Measurements from ENCODE around the gene R3HCC1L. TPM values are rescaled to one million over a fixed set of nuclear protein-coding genes. Genes with fewer than 3 reads are reported as not detected.
"Not testable (repeated sequence)": the region's sequence is repeated elsewhere in the genome, so short reads cannot be mapped to it uniquely, and the experiment has no call there.

The R3HCC1L gene
- total RNA-seq, 3 donors from 2014 or later = 12.2 to 28.5 (median 20.6) TPM

DNA sequence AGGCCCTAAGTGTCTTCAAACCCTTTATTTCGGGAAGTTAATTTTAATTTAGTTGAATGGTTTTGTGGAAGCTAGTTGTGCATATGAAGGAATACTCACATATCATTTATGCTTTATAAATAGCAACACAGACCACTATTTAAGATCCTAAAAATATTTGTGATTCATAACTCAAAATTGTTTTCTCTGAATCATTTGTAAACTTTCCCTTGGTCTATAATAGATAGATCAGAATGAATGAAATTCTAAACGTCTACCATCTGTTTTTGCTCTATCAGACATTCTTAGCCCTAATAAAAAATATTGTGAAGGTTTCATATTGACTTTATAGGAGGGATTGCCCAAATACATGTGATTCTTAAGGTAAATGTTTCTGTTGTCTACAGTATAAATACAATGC is 90.1 kb downstream of the R3HCC1L start:
- no peaks in the 10 kb centered on the region for H3K36me3 ChIP-seq
- no peaks in the 10 kb centered on the region for H3K27me3 ChIP-seq
- H3K4me1 ChIP-seq = no peaks in the 10 kb centered on the region
- TF ChIP-seq POLR2AphosphoS5 (IDR thresholded peaks at IDR 0.05) (no peak), POLR2A (IDR thresholded peaks at IDR 0.05) (no peak)
- TF ChIP-seq, protein P1, sequence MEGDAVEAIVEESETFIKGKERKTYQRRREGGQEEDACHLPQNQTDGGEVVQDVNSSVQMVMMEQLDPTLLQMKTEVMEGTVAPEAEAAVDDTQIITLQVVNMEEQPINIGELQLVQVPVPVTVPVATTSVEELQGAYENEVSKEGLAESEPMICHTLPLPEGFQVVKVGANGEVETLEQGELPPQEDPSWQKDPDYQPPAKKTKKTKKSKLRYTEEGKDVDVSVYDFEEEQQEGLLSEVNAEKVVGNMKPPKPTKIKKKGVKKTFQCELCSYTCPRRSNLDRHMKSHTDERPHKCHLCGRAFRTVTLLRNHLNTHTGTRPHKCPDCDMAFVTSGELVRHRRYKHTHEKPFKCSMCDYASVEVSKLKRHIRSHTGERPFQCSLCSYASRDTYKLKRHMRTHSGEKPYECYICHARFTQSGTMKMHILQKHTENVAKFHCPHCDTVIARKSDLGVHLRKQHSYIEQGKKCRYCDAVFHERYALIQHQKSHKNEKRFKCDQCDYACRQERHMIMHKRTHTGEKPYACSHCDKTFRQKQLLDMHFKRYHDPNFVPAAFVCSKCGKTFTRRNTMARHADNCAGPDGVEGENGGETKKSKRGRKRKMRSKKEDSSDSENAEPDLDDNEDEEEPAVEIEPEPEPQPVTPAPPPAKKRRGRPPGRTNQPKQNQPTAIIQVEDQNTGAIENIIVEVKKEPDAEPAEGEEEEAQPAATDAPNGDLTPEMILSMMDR (IDR thresholded peaks at IDR 0.05) = no peak
- no peak overlapping the region for H3K27ac ChIP-seq
- no peak for DNase-seq (ENCODE audit: low spot score in 2 of 2)
- peaks cover 0 to 6% of the 10 kb centered on the region in 2 donors for H3K9me3 ChIP-seq
- no peak overlapping the region for H3K4me3 ChIP-seq
- intact Hi-C loops (cut with DNase I; ENCODE audit: low total_unique reads) = no loop called here

GRCh38 chr10:98224996-98225395 is 90.5 kb downstream of the R3HCC1L start:
- no peaks in the 10 kb centered on the region for H3K4me1 ChIP-seq
- no peaks in the 10 kb centered on the region for H3K36me3 ChIP-seq
- no peaks in the 10 kb centered on the region for H3K27me3 ChIP-seq
- TF ChIP-seq POLR2AphosphoS5 (IDR thresholded peaks at IDR 0.05) = no peak
- TF ChIP-seq, protein P1 (IDR thresholded peaks at IDR 0.05) = no peak
- no peak for TF ChIP-seq POLR2A (IDR thresholded peaks at IDR 0.05)
- H3K4me3 ChIP-seq = no peak overlapping the region
- intact Hi-C loops (cut with DNase I; ENCODE audit: low total_unique reads) = no loop called here
- H3K27ac ChIP-seq = no peak overlapping the region
- H3K9me3 ChIP-seq = peaks cover 0 to 2% of the 10 kb centered on the region in 2 donors
- no peak for DNase-seq (ENCODE audit: low spot score in 2 of 2)

GRCh38 chr10:98226508-98227144 is 92.2 kb downstream of the R3HCC1L start:
- Histone ChIP-seq H3K4me1 (no peaks in the 10 kb centered on the region), H3K36me3 (no peaks in the 10 kb centered on the region), H3K9me3 (no peaks in the 10 kb centered on the region), H3K27ac (no peak overlapping the region), H3K27me3 (no peaks in the 10 kb centered on the region), H3K4me3 (no peak overlapping the region)
- no peak for DNase-seq (ENCODE audit: low spot score in 2 of 2)
- TF ChIP-seq, protein P1 (IDR thresholded peaks at IDR 0.05) = no peak
- no peak for TF ChIP-seq POLR2A (IDR thresholded peaks at IDR 0.05)
- intact Hi-C loops (cut with DNase I; ENCODE audit: low total_unique reads) = no loop called here

- intact Hi-C loops (cut with DNase I; ENCODE audit: low total_unique reads) = not testable (repeated sequence)
These were observed 93.3 kb downstream of the R3HCC1L start for GRCh38 chr10:98227713-98228112.

GRCh38 chr10:98228266-98228665 is 93.8 kb downstream of the R3HCC1L start:
- H3K4me1 ChIP-seq; H3K27ac ChIP-seq; H3K4me3 ChIP-seq; intact Hi-C loops (cut with DNase I; ENCODE audit: low total_unique reads); H3K9me3 ChIP-seq; DNase-seq (ENCODE audit: low spot score in 2 of 2); H3K27me3 ChIP-seq; H3K36me3 ChIP-seq: not testable (repeated sequence)

More at GRCh38 chr10:98227713-98228112, 93.3 kb downstream of the R3HCC1L start:
- H3K27me3 ChIP-seq; H3K27ac ChIP-seq; H3K9me3 ChIP-seq; H3K36me3 ChIP-seq; DNase-seq (ENCODE audit: low spot score in 2 of 2); H3K4me3 ChIP-seq; H3K4me1 ChIP-seq: not testable (repeated sequence)

DNA sequence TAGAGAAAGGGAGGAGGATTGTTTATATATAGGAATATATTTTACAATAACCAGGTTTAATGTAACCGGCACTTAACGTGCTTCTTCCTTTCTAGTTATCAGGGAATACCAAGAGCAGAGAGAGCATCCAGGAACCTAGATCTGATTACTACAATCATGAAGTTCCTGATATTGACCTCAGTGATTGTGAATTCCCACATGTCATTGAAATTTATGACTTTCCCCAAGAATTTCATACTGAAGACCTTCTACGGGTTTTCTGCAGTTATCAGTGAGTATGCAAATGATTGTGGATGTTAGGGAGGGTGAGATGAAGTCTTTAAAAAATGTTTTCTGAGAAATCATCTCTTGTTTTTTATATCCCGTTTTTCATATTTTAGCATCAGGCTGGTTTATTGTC is 97.0 kb downstream of the R3HCC1L start:
- H3K9me3 ChIP-seq = no peaks in the 10 kb centered on the region
- H3K36me3 ChIP-seq = no peaks in the 10 kb centered on the region
- H3K4me1 ChIP-seq = no peaks in the 10 kb centered on the region
- TF ChIP-seq POLR2AphosphoS5 (IDR thresholded peaks at IDR 0.05) = no peak
- no peak for TF ChIP-seq POLR2A (IDR thresholded peaks at IDR 0.05)
- TF ChIP-seq, protein P1 (IDR thresholded peaks at IDR 0.05) = no peak
- no peak for DNase-seq (ENCODE audit: low spot score in 2 of 2)
- intact Hi-C loops (cut with DNase I; ENCODE audit: low total_unique reads) = no loop called here
- H3K27me3 ChIP-seq = no peaks in the 10 kb centered on the region
- no peak overlapping the region for H3K4me3 ChIP-seq
- no peak overlapping the region for H3K27ac ChIP-seq

Data from breast epithelium (tissue), 4 donors.